ENCODE data around the gene GOPC.

DNA sequence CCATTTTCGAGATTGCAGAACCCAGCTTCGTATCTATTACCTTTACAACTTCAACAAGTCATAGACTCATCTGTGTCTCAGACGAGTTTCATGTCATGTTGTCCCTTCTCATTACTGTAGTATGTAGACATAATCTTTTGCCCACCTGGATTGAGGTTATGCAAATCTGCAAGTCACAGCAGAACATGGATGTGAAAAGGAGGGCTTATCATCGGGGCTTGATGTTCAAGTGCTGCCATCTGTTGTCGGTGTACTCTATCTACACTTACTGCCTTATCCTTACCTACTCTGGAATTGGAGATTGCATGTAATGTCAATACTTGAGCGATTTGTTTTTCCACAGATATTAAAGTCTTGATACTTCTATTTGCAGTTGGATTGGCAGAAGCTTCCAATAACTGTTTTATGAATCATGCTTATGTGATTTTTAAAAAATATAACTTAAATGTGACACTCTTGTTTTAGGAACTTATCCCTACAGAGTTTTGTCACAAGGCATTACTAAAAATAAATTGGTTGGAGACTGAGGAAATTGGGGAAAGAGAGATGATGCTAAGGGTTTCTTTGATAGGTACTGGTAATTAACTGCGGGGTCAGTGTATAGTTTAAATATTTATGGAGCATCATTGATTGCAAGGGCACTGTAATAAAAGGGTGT, 3.0 kb upstream of the GOPC start:
- TF ChIP-seq, protein P1, sequence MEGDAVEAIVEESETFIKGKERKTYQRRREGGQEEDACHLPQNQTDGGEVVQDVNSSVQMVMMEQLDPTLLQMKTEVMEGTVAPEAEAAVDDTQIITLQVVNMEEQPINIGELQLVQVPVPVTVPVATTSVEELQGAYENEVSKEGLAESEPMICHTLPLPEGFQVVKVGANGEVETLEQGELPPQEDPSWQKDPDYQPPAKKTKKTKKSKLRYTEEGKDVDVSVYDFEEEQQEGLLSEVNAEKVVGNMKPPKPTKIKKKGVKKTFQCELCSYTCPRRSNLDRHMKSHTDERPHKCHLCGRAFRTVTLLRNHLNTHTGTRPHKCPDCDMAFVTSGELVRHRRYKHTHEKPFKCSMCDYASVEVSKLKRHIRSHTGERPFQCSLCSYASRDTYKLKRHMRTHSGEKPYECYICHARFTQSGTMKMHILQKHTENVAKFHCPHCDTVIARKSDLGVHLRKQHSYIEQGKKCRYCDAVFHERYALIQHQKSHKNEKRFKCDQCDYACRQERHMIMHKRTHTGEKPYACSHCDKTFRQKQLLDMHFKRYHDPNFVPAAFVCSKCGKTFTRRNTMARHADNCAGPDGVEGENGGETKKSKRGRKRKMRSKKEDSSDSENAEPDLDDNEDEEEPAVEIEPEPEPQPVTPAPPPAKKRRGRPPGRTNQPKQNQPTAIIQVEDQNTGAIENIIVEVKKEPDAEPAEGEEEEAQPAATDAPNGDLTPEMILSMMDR (conservative IDR thresholded peaks at IDR 0.05; ENCODE audit: low read length) = peak; percentile 90
- no peak for TF ChIP-seq EZH2phosphoT487 (IDR thresholded peaks at IDR 0.05; ENCODE audit: borderline replicate concordance, low read depth, low read length)
